Upper lobe of left lung (tissue), 6 donors: ENCODE results near the gene CEP131. TPM values are rescaled to one million over a fixed set of nuclear protein-coding genes. Genes with fewer than 3 reads are reported as not detected.

Experiments
- ATAC-seq, 2 donors: fragments of 200-7000 bp; cut with Tn5 transposase; one replicate each; pipeline ENCODE4 v1.9.1; 2022; ENCODE audit warnings: mild to moderate bottlenecking in 2 of 2, moderate library complexity in 2 of 2; ENCODE audit not compliant: low FRiP score in 2 of 2
- DNase-seq, 2 donors: peaks; one replicate each; pipeline ENCODE4 v3.0.0-alpha.2; 2019 to 2020
- H3K27ac ChIP-seq, 4 donors: fragments of 200-600 bp; sonication (generic); one replicate each; pipeline ENCODE4 v1.5.1; 2016 to 2019
- H3K27me3 ChIP-seq, 4 donors: fragments of 200-600 bp; sonication (generic); one replicate each; pipeline ENCODE4 v1.5.1; 2017 to 2019
- H3K36me3 ChIP-seq, 4 donors: fragments of 200-600 bp; sonication (generic); one replicate each; pipeline ENCODE4 v1.5.1; 2016 to 2019
- H3K4me1 ChIP-seq, 4 donors: fragments of 200-600 bp; sonication (generic); one replicate each; pipeline ENCODE4 v1.5.1; 2018 to 2019
- H3K4me3 ChIP-seq, 4 donors: fragments of 200-600 bp; sonication (generic); one replicate each; pipeline ENCODE4 v1.5.1; 2017 to 2019; ENCODE audit warnings: mild to moderate bottlenecking in 2 of 4, moderate library complexity in 1 of 4
- H3K9me3 ChIP-seq, 4 donors: fragments of 200-600 bp; sonication (generic); one replicate each; pipeline ENCODE4 v1.5.1; 2018 to 2019
- CTCF ChIP-seq, 6 experiments: fragments of 450-650 bp in 4 of 6; fragments of 200-600 bp in 2 of 6; sonication (generic) in 2 of 6; IDR thresholded peaks; one replicate each; pipeline ENCODE4 v1.5.1; 2016 to 2019; ENCODE audit warnings: antibody characterized with exemption in 6 of 6
- EP300 ChIP-seq, 4 donors: sonication (generic); formaldehyde crosslinking; IDR thresholded peaks; one replicate each; pipeline ENCODE4 v1.5.1; 2017; ENCODE audit warnings: antibody characterized with exemption in 4 of 4, control low read depth in 2 of 4
- POLR2A ChIP-seq, 4 donors: fragments of 450-650 bp; IDR thresholded peaks; one replicate each; pipeline ENCODE4 v1.5.1; 2016 to 2017; ENCODE audit warnings: antibody characterized with exemption in 4 of 4, mild to moderate bottlenecking in 2 of 4
- POLR2AphosphoS5 ChIP-seq, 2 donors: sonication (generic); formaldehyde crosslinking; IDR thresholded peaks; one replicate each; pipeline ENCODE4 v1.5.1; 2017; ENCODE audit warnings: antibody characterized with exemption in 2 of 2
- WGBS, 2 donors: methylation state at CpG; one replicate each; pipeline ENCODE4 v1.1.5; 2017 to 2018; 5-methylcytosine and 5-hydroxymethylcytosine counted together
- total RNA-seq, 6 donors: library from RNA; depleted of rRNA in 4 of 6; stranded (reverse); fragments of >200 nt in 4 of 6; gene quantifications; one replicate each; pipeline versions ENCODE4 v1.1.0 to v1.2.1, GENCODE V29; 2016 to 2021
- donor health status: DM: no; HTN: no; CAD: no; lungs with moderate emphysema.
- donor health status: DM: no; HTN: yes; CAD: no; lungs with severe emphysema.

CEP131 gene
- total RNA-seq, 6 donors from 2014 or later = 5.3 to 55.5 (median 12.6) TPM

GRCh38 chr17:81261096-81261495 is 38.3 kb upstream of the CEP131 start:
- Histone ChIP-seq H3K36me3 (peaks cover 39 to 93% (median 83%) of the 10 kb centered on the region in 4 donors), H3K4me3 (no peak overlapping the region), H3K27ac (no peak overlapping the region), H3K27me3 (no peaks in the 10 kb centered on the region), H3K9me3 (no peaks in the 10 kb centered on the region), H3K4me1 (peaks cover 0 to 5% (median 1%) of the 10 kb centered on the region in 4 donors)
- 92 to 95% methylated on average over 18 of the region's 18 CpGs for WGBS, 2 donors
- TF ChIP-seq EP300 (IDR thresholded peaks at IDR 0.05) = no peak
- no peak for TF ChIP-seq CTCF (IDR thresholded peaks at IDR 0.05)
- no peak for TF ChIP-seq POLR2A (IDR thresholded peaks at IDR 0.05)
- no peak for TF ChIP-seq POLR2AphosphoS5 (IDR thresholded peaks at IDR 0.05)
- no peak for ATAC-seq
- DNase-seq = peak in 1 of 2 donors; percentile 68

GRCh38 chr17:81260641-81261040 is 37.9 kb upstream of the CEP131 start:
- H3K36me3 ChIP-seq = peaks cover 36 to 89% (median 78%) of the 10 kb centered on the region in 4 donors
- 95 to 100% methylated on average over 4 to 18 of the region's 19 CpGs for WGBS, 2 donors
- TF ChIP-seq CTCF (IDR thresholded peaks at IDR 0.05) (no peak), EP300 (IDR thresholded peaks at IDR 0.05) (no peak), POLR2AphosphoS5 (IDR thresholded peaks at IDR 0.05) (no peak), POLR2A (IDR thresholded peaks at IDR 0.05) (no peak)
- H3K27me3 ChIP-seq = no peaks in the 10 kb centered on the region
- peaks cover under 1 to 10% (median 6%) of the 10 kb centered on the region in 4 donors for H3K4me1 ChIP-seq
- ATAC-seq (no peak), DNase-seq (peak in 1 of 2 donors; percentile 71)
- no peaks in the 10 kb centered on the region for H3K9me3 ChIP-seq
- H3K27ac ChIP-seq = no peak overlapping the region
- no peak overlapping the region for H3K4me3 ChIP-seq

- DNase-seq (peak in 1 of 2 donors; percentile 53), ATAC-seq (no peak)
- Histone ChIP-seq H3K9me3 (no peaks in the 10 kb centered on the region), H3K36me3 (peaks cover 32 to 84% (median 75%) of the 10 kb centered on the region in 4 donors), H3K4me3 (no peak overlapping the region), H3K4me1 (peaks cover 5 to 15% (median 11%) of the 10 kb centered on the region in 4 donors), H3K27me3 (no peaks in the 10 kb centered on the region), H3K27ac (no peak overlapping the region)
- TF ChIP-seq EP300 (IDR thresholded peaks at IDR 0.05) (no peak), CTCF (IDR thresholded peaks at IDR 0.05) (no peak), POLR2A (IDR thresholded peaks at IDR 0.05) (no peak), POLR2AphosphoS5 (IDR thresholded peaks at IDR 0.05) (no peak)
- WGBS, 2 donors = 95% methylated on average over 15 to 17 of the region's 17 CpGs
These were observed 37.4 kb upstream of the CEP131 start for GRCh38 chr17:81260171-81260570.

GRCh38 chr17:81259058-81259605 is 36.4 kb upstream of the CEP131 start:
- Histone ChIP-seq H3K27ac (no peak overlapping the region), H3K4me3 (no peak overlapping the region), H3K4me1 (peaks cover 12 to 24% (median 19%) of the 10 kb centered on the region in 4 donors), H3K36me3 (peaks cover 26 to 74% (median 64%) of the 10 kb centered on the region in 4 donors), H3K27me3 (no peaks in the 10 kb centered on the region), H3K9me3 (no peaks in the 10 kb centered on the region)
- ATAC-seq = no peak
- DNase-seq = peak in 1 of 2 donors; percentile 54
- no peak for TF ChIP-seq CTCF (IDR thresholded peaks at IDR 0.05)
- no peak for TF ChIP-seq POLR2A (IDR thresholded peaks at IDR 0.05)
- no peak for TF ChIP-seq EP300 (IDR thresholded peaks at IDR 0.05)
- no peak for TF ChIP-seq POLR2AphosphoS5 (IDR thresholded peaks at IDR 0.05)
- 91 to 100% methylated on average over 2 to 22 of the region's 23 CpGs for WGBS, 2 donors

GRCh38 chr17:81258292-81258691 is 35.5 kb upstream of the CEP131 start:
- no peak overlapping the region for H3K4me3 ChIP-seq
- no peaks in the 10 kb centered on the region for H3K9me3 ChIP-seq
- DNase-seq (peak in 1 of 2 donors; percentile 74), ATAC-seq (no peak)
- H3K4me1 ChIP-seq = peaks cover 12 to 24% (median 19%) of the 10 kb centered on the region in 4 donors
- TF ChIP-seq CTCF (IDR thresholded peaks at IDR 0.05) (no peak), POLR2A (IDR thresholded peaks at IDR 0.05) (no peak), EP300 (IDR thresholded peaks at IDR 0.05) (no peak), POLR2AphosphoS5 (IDR thresholded peaks at IDR 0.05) (no peak)
- WGBS, 2 donors = 79 to 100% methylated on average over 3 to 13 of the region's 20 CpGs
- H3K36me3 ChIP-seq = peaks cover 19 to 65% (median 56%) of the 10 kb centered on the region in 4 donors
- H3K27me3 ChIP-seq = no peaks in the 10 kb centered on the region
- no peak overlapping the region for H3K27ac ChIP-seq
